Fibroblast of pulmonary artery (primary cell): ENCODE data around the gene UBE2Q2.
A peak's percentile ranks its signal among the peaks of the same experiment; 100 is the strongest.

ENCODE experiments used
- DNase-seq: peaks from one replicate; pipeline ENCODE4 v3.0.0-alpha.2; 2010; ENCODE audit warnings: low read depth
- H3K4me3 ChIP-seq: replicated peaks from 2 replicates; pipeline ENCODE4 v1.5.1; 2011; ENCODE audit warnings: low read depth, mild to moderate bottlenecking, control low read depth, low read length, moderate library complexity
- TF ChIP-seq, protein P1 (sequence below): IDR thresholded peaks from 2 replicates; pipeline ENCODE4 v1.5.1; 2011; ENCODE audit warnings: mild to moderate bottlenecking, control low read depth, low read length, inconsistent platforms; ENCODE audit errors: missing control alignments

UBE2Q2 gene

GRCh38 chr15:75809986-75810750 is 33.1 kb upstream of the UBE2Q2 start:
- peak; percentile 56 for DNase-seq
- no peak overlapping the region for H3K4me3 ChIP-seq
- TF ChIP-seq, protein P1, sequence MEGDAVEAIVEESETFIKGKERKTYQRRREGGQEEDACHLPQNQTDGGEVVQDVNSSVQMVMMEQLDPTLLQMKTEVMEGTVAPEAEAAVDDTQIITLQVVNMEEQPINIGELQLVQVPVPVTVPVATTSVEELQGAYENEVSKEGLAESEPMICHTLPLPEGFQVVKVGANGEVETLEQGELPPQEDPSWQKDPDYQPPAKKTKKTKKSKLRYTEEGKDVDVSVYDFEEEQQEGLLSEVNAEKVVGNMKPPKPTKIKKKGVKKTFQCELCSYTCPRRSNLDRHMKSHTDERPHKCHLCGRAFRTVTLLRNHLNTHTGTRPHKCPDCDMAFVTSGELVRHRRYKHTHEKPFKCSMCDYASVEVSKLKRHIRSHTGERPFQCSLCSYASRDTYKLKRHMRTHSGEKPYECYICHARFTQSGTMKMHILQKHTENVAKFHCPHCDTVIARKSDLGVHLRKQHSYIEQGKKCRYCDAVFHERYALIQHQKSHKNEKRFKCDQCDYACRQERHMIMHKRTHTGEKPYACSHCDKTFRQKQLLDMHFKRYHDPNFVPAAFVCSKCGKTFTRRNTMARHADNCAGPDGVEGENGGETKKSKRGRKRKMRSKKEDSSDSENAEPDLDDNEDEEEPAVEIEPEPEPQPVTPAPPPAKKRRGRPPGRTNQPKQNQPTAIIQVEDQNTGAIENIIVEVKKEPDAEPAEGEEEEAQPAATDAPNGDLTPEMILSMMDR, result peak; percentile 54

GRCh38 chr15:75810874-75811498 is 32.3 kb upstream of the UBE2Q2 start:
- no peak for DNase-seq
- TF ChIP-seq, protein P1, result no peak

GRCh38 chr15:75811626-75812025 is 31.6 kb upstream of the UBE2Q2 start:
- H3K4me3 ChIP-seq, result no peak overlapping the region
- DNase-seq, result no peak
- TF ChIP-seq, protein P1, result no peak

More at GRCh38 chr15:75810874-75811498, 32.3 kb upstream of the UBE2Q2 start:
- no peak overlapping the region for H3K4me3 ChIP-seq

- no peak overlapping the region for H3K4me3 ChIP-seq
- TF ChIP-seq, protein P1, result no peak
- no peak for DNase-seq
Observed at GRCh38 chr15:75814794-75815193, 28.5 kb upstream of the UBE2Q2 start.

GRCh38 chr15:75815811-75816719 is 27.2 kb upstream of the UBE2Q2 start:
- no peak overlapping the region for H3K4me3 ChIP-seq
- TF ChIP-seq, protein P1, result no peak
- peak; percentile 30 for DNase-seq

DNA sequence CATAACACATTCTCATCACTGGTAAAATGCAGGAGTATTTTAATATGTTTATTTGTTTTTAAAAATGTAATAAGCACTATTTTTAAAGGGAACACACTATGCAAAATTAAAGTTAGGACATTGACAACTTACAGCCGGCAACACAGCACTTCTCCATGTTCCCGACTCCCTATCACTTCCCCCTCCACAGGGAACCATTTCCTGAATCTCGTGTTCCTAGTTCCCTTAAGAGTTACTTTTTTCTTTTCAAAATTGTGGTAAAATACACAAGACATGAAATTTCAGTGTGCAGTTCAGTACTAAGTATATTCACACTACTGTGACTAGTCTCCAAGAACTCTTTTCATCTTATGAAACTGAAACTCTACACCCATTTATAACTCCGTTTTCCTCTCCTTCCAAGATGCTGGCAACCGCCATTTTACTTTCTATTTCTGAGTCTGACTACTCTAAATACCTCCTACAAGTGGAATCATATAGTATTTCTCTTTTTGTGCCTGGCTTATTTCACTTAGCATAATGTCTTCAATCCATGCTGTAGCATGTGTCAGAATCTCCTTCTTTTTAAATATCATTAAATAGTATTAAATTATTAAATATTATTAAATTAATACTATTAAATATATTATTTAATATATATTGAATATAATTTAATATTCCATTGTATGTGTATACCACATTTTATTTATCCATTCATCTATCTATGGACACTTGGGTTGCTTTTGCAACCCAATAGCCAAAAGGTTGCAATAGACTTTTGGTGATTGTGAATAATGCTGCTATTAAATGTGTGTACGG is 25.9 kb upstream of the UBE2Q2 start:
- TF ChIP-seq, protein P1, result no peak
- DNase-seq, result peak; percentile 35
- H3K4me3 ChIP-seq, result peak overlapping the region; percentile 9
